NCI-H748 (cell line): ENCODE results near the gene RASAL2.

Experiments used
- DNase-seq: peaks from one replicate; lab custom pipeline; 2025; ENCODE audit not compliant: unreplicated experiment; lab: John Stamatoyannopoulos, UW

Gene RASAL2

DNA sequence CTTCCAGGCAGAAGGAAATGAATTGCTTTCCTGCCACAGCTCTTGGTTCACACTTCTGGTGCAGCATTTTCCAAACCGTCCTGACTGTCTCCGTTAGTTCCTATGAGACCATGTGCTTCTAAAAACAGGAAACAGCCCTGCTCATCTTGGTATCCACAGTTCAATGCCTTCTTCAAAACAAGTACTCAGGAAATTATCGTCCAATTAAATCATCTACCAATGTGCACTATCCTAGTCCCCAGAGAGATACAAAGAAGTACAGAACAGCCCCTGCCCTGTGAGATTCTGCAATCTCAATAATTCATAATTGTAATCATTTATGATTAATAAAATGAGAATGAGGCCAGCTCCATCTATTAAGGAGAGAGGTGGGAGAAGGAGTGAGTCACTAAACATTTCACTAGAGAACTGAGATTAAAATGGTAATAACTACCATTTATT lies 391.7 kb downstream of the RASAL2 start:
- DNase-seq = no peak

DNA sequence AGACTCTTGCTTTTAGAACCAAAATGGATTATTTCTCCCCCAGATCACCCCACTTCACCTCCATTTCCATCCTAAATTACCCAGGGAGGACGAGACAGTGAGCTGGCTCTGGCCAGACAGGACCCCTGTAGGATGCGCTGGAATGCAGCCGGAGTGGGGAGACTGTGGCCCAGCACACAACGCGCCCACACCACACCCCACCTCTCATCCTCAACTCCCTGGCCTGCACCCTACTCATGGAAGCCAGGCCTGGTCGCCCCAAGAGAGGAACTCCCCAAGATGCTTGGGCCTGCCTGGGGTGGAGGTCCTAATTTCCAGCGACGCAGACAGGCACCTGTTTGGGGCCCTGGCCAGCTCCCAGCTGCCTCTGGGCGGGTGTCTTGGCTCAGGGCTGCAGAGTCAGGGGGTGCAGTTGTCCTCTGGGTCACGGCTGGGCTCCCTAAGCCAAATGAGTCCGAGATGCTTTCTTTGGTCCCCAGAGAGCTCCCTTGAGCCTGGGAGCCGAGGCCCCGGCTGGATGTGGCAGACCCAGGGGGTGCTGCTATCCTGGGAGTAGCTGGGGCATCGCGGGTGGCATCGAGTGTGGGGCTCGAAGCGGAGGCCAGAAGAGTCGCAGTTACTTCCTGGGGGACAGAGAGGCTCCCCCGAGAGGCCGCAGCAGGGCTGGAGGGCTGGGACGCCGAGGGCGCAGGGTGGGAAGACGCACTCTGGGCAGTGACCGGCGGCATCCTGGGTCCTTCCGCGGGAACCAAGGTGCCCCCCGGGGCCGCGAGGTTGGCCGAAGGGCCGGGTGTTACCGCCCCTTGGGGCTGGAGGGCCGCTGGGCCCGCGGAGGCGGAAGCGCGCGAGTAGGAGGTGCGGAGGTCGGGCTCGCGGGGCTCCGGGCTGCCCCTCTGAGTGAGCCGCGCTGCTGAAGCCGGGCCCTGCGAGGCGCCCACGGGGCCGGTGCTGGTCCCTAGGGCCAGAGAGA lies 392.5 kb downstream of the RASAL2 start:
- DNase-seq = no peak

DNA sequence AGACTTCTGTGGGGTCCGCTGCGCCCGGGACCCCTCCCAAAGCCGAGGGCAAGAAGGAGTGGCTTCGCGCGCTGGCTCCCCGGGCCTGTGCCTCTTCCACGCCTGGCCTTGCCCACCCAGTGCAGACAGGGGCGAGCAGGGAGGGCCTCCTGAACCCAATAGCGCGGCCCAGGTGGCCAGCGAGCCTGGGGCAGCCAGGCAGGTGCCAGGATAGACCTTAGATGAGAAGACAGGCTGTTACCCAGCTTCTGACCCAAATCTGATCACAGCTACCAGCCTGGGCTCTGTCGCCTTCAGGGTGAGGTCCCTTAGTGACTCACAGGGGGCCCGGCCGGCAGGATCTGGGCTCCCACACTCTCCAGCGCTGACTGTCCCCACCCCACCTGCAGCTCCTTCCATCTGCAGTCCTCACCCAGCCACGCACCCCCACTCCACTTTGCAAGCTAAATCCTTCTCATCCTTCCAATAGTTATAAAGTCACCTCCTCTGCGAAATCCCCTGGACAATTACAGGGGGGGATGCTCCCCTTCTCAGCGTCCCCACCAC lies 393.2 kb downstream of the RASAL2 start:
- no peak for DNase-seq

DNA sequence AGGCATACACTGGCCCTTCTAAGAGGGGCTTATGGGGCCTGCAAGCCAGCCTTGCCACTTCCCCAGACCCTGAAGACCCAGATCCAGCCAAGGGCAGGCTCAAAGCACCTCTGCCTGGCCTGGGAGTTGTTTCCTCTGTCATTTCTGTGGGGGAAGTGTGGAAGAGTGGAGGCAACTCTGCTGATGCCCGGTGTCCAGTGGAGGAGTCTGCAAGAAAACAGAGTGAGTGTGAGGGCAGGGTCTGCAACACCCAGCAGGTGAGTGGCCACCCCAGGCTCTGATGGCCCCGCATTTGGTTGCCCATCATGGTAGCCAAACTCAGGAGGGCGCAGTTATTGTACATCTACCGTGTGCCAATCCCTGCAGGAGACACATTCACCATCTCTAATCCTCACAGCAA lies 394.5 kb downstream of the RASAL2 start:
- no peak for DNase-seq

DNA sequence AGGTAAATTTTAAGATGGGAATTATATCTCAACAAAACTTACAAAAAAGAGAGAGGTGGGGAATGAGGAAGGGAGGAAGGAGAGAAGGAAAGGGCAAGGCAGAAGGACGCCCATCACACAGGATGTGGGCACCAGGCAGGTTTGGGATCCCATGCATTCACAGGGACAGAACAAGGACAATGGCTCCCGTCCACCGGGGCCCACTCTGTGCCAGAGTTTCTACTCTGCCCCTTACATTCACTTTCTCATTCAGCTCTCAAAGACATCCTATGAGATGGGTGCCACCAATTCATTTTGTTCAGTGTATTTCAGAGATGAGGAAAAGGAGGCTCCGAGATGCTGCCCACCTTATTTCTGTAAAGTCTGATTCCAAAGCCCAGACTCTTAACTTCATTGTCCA lies 395.5 kb downstream of the RASAL2 start:
- no peak for DNase-seq

DNA sequence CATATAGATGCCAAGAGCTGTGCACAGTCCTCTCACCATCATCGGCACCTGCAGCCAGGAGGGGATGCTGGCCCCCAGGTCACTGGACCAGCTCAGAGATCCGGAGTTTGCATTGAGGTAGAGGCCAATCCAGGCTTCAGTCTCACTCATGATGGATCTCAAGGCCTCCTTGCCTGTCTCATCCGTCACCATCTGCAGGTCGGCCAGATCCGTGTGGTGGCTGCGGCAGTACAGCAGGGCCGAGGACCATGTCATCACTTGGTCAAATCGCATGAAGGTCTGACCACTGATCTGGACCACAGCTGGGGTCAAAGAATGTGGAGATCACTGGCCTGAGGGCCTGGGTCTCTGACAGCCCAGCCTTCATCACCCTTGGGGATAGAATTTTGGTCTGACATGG lies 396.2 kb downstream of the RASAL2 start:
- DNase-seq = no peak

DNA sequence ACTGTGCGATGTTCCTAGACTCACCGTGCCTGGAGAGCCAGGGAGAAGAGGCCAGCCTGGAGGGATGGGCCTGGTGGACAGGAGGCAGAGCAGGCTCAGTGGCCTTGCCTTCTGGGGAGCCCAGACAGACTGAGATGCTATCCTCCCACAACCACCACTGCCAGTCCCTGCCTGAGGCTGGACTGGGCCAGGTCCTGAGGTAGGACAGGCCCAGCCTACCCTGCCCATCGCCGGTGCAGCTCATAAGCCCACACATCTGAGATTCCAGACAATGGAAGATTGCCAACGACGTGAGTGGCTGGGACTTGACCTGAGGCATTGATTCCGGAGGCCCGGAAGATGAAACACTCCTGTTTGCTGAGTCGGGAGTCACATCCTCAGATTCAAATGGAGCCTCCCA lies 397.1 kb downstream of the RASAL2 start:
- DNase-seq = no peak

DNA sequence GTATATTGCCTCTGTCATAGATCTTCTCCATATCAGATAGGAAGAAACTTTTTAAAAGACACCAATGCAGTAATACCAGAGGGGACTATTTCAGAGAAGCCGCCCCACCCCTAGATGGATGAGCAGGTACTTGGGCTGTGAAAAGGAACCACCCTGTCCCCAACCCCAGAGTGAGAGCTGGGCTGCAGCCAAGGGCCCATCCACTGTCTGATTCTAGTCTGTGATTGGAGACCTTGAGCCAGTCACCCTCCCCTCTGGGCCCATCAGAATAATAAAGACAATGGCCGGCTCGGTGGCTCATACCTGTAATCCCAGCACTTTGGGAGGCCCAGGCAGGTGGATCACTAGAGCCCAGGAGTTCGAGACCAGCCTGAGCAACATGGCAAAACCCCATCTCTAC lies 397.8 kb downstream of the RASAL2 start:
- DNase-seq = no peak

DNA sequence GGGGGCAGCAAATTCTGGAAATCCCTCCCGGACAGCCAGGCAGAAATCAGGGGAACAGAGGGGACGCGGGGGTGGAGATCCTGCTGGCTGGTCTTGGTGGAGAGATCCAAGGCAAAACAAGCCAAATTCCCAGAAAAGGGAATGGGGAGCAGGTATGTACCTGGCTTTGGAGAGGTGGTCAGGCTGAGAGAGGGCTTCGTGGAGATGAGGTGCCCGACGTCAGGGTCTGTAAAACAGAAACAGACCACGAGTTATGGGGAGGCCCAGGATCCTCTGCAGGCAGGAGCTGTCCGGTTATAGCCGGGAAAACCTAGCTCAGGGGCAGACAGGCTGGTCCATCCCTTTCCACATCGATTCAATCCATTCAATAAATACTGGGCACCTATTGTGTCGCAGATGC lies 398.4 kb downstream of the RASAL2 start:
- DNase-seq = no peak

DNA sequence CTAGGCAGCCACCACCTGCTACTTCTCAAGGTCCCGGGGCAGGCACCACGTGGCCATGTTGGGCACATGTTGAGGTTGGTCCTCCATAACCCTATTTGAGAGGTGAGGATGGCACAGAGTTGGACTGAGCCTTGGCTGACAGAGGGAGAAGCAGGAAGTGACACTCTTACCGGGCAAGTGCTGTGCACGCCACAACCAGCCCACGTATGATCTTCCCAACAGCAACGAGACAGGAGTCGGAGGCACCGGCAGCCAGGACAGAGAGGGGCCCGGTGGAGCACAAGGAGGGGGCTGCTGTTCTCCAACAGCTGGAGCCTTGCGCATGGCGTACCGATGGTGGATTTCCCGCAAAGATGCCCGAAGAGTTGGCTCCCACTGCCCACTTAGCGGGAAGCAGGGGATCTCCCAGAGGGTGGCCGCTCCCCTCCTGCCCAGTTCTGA lies 399.4 kb downstream of the RASAL2 start:
- no peak for DNase-seq

DNA sequence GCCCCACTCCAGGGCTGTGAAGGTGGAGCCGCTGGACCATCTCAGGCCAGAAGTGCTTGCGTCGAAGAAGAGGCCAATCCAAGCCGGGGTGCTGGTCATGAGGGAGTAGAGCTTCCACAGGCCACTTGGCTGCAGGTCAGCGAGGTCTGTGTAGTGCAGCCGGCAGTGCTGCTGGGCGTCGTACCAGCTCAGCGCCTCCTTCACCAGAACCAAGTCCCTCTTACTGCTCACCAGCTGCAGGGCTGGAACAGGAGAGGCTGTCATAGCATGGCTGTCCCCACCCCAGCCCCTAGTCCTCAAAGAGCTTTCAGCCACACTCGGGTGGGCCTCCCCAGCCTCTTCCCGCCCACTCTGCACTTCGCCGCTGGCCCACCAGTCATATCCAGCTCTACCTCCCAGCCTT lies 400.7 kb downstream of the RASAL2 start:
- no peak for DNase-seq

DNA sequence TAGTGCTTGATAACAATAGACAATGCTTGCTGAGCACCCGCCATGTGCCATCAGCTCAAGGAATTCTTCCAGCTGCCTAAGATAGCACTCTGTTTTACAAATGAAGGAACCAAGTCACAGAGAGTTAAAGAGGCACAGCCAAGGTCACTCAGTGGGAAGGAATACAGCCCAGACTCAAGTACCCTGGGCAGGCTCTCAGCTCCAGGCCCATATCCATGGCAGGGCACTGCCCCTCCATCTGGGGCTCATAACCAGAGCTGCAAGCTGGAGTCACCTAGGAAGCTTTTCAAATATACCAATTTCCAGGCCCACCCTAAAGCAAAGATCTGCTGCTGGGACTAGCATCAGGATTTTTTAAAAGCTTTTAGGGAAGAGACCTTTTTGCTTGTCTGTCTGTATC lies 401.3 kb downstream of the RASAL2 start:
- no peak for DNase-seq

DNA sequence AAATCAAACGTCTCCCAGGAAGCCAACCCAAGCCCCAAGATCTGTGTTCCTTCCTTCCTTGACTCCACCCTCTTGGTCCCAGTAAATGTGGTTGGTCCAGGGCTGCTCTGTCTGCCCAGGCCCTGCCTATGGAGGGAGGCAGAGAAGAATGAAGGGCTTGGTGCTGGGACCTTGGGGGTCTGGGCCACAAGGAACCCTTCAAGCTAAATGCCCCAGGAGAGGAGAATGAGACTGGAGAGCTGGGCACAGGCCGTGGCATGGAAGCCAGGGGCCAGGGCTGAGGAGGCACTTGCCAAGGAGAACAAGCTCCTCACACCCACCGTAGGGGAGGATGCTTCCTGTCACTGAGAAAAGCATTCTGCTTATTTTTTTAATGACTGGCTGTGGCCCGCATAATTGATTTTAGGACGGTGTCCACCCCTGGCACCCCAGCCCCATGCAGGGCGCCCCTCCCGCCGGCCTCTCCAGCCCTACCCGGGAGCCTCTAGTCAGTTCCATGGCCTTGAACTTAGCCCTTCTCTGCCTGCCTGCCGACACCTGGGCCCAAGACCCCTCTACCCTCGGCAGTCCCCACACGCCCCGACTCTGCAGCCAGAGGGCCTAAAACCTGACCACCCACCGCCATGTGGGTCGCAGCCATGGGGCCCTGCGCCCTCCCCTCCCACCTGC lies 402.0 kb downstream of the RASAL2 start:
- no peak for DNase-seq

DNA sequence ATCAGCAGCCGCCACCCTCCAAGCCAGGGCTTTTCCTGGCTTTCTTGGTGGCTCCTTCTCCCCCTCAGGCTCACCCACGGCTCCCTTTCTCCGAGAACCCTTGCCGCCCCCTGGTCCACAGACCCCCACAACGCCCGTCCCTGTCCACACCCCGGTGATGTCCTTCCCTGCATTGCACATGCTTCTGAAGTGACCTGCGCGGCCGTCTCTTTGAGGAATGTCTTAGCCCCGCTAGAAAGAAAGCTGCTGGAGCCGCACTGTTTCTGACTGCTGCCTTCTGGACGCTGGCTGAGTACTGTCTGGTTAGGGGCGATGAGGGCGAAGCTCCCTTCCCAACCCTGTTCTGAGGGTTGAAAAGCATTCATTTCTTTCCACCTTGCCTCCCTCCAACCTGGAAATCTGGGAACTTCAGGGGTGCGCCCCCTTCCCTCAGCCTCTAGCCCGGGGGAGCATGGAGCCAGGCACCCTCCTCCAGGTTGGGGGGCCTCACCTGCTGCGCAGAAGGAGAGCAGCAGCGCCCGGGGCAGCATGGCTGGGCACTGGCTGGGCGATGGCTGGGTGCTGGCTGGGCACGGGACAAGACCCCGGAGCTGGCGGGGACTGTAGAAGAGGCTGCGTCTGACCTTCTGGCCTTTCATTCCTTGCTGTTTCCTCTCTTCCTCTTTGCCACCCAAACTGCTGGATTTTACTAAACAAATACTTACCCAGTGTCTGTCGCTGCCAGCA lies 402.7 kb downstream of the RASAL2 start, which contains the start of gene CLEC20A:
CLEC20A (minus strand) TSS at position 555 of the 726 bp plus-strand sequence; CDS start at position 530, 25 bp downstream.
- no peak for DNase-seq

DNA sequence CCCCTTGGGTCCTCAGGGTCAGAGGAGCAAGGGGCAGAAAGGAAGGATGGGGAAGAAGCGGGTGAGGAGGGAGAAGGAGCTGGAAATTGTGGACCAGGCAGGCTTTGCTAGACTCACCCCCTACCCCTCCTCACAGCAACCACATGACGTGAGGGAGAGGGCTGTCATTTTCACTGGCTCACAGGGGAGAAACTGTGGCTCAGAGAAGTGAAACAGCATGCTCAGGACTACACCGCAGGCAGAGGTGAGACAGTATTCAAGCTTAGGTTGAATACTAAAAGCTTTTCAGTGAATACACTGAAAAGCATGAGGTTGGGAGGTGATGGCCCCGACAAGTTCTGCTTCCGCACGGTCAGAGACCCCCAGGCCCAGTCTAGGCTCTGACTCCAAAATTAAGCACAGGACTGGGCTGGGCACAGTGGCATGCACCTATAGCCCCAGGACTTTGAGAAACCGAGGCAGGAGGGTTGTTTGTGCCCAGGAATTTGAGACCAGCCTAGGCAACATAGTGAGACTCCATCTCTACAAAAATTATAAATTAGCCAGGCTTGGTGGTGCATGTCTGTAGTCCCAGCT lies 404.1 kb downstream of the RASAL2 start:
- no peak for DNase-seq

DNA sequence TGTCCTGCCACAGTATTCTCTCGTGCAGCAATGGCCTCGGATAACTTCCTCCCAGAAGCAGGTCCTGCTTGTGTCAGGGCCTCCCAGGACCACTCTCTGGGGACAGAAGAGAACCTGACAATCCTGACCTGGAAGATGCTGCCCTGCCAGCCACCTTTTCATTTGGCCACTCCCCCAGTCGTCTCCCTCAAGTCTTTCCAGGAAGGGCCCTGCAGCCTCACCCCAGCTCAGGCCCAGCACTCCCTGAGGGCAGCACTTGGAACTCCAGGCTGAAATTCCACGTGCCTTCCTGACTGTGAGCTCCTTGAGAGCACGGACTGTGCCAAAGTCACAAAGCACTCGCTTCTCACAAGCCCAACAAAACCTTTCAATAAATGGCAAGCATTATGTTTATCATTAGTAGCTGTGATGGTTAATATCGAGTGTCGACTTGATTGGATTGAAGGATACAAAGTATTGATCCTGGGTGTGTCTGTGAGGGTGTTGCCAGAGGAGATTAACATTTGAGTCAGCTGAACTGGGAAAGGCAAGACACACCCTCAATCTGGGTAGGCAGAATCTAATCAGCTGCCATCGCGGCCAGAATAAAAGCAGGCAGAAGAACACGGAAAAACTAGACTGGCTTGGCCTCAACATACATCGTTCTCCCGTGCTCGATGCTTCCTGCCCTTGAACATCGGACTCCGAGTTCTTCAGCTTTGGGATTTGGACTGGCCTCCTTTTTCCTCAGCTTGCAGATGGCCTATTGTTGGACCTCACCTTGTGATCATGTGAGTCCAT lies 405.2 kb downstream of the RASAL2 start:
- DNase-seq = no peak

DNA sequence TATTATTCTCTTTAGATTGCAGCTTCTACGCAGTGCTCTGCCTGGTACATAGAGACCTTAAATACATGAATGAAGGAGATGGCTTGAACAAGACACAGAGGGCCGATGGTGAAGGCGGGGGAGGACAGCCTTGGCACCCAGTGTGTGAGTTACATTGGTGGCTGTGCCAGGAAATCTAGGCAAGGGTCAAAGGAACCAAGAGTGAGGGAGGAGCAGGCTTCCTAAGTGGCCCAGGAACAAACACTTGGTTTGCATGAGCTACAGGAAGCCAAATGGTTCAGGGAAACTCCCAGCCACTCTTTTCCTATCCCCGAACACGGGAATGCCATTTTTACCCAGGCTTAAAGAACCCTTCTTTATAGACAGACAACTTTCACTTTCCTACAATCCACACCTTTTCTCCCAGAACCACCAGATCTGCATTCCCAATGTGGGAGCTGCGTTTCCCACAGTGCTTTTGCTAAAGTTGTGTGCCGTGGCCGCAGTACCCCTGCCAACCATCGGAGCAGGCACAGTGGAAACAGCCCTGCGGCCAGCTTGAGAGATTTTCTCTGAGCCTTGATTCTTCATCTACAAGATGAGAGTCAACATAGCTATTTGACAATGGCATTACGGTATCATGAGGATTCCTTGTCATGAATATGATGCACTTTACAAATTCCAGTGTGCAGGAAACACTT lies 406.3 kb downstream of the RASAL2 start:
- DNase-seq = no peak

DNA sequence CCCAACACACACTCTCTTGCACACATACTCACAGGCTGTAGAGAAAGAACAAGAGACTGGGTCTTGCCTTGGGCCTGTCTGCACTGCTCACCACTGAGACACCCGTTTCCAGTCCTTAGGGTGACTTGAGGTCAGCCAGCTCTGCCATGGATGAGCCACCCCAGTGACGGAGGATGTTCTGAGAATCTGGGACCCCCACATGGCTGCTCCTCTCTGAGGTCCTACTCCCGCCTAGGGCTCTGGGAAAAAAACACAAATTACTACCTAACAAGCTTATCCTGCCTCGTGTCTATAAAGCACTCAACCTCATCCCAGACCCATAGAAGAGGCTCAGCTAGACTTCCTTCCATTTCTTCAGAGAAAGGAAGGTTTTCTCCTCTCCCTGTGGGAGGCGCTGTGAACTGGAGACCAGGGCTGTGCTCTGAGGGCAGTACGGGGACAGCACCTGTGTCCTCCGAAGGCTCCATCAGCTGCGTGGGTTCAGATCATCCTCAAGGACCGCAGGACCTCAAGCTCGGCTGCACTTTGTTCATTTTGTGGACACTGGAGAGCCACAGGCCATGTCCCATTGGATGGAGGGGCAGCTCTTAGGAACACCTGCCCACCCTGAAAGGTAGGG lies 407.1 kb downstream of the RASAL2 start:
- DNase-seq = no peak

DNA sequence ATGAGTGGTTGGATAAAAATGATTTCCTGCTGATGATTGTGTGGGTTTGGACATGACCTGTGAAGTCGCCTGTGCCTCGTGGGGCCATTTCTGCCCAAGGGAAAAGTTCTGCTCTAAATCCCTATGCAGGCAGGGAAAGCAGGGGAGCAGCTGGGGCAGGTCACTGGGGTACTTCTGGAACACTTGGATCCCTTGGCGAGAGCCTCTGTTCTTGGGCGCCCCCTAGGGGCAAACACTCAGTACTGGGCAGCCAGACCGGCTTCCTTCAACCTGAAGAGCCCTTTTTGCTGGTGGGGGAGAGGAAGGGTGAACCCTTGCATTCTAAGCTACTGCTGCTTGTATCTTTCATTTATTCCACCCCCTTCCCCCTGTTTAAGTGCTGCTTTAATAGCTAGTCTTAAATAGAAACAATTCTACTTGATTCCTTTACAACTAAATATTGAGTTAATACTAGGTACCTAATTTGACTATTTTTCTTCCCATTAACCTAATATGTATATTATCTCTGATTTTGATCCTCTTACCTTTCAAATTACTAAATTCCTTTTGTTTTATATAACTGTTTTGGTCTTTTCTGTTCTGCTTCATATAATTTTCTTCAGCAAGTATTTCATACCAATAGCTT lies 407.9 kb downstream of the RASAL2 start:
- peak; percentile 51 for DNase-seq
